OCI-LY7 (cell line): ENCODE data around the gene PRKAG2.

Experiments
- CTCF ChIP-seq: fragments of 200-600 bp; sonication (generic); conservative IDR thresholded peaks from 2 replicates; pipeline ENCODE4 v1.5.1; 2014; ENCODE audit warnings: mild to moderate bottlenecking, antibody characterized with exemption, low read length, moderate library complexity, mixed read lengths
- EZH2phosphoT487 ChIP-seq: fragments of 200-600 bp; sonication (generic); IDR thresholded peaks from 2 replicates; pipeline ENCODE4 v1.6.1; 2018; ENCODE audit warnings: low read depth, borderline replicate concordance, mild to moderate bottlenecking, mixed run types, antibody characterized with exemption, low read length, moderate library complexity, mixed read lengths

- TF ChIP-seq CTCF (no peak), EZH2phosphoT487 (no peak)
Observed at GRCh38 chr7:151812967-151813366, 63.9 kb downstream of the PRKAG2 start.
